ENCODE measurements around the gene ADAMTS1.

GRCh38 chr21:26815197-26815596, 30.0 kb downstream of the ADAMTS1 start:
- TF ChIP-seq POLR2A (IDR thresholded peaks at IDR 0.05; ENCODE audit: extremely low read depth, insufficient read length) (no peak), CTCF (IDR thresholded peaks at IDR 0.05; ENCODE audit: low read depth, low read length) (no peak)
